ENCODE data around the gene NAPSA. TPM values are rescaled to one million over a fixed set of nuclear protein-coding genes. Genes with fewer than 3 reads are reported as not detected.

NAPSA gene
- total and polyA plus RNA-seq, 2 of the 8 experiments (the other 6 are each of a cell fraction or from before 2014, with no cell fraction given): 0.71 to 0.73 TPM

- H3K27ac ChIP-seq (ENCODE audit: low read depth, low read length): no peak overlapping the region
- no peak overlapping the region for H3K56ac ChIP-seq (replicated peaks; ENCODE audit: insufficient read length, low read depth, low read length)
- no peaks in the 10 kb centered on the region for H3K9me3 ChIP-seq (ENCODE audit: insufficient read depth in 2 of 2, low read depth in 1 of 2, low read length in 1 of 2)
- H4K91ac ChIP-seq (replicated peaks; ENCODE audit: insufficient read length, low read length): no peak overlapping the region
- H4K20me1 ChIP-seq (replicated peaks in 1 of 2; ENCODE audit: control insufficient read depth in 1 of 2, insufficient read depth in 2 of 2, low read length in 2 of 2): peaks cover 0 to 6% of the 10 kb centered on the region in 2 experiments
- no peaks in the 10 kb centered on the region for H3K23me2 ChIP-seq (ENCODE audit: low read depth, low read length)
- H2BK20ac ChIP-seq (ENCODE audit: low read length): no peak overlapping the region
- H3K18ac ChIP-seq (ENCODE audit: extremely low read depth, low read length): no peak overlapping the region
- H2BK15ac ChIP-seq (ENCODE audit: low read length): no peak overlapping the region
- H2AK5ac ChIP-seq (ENCODE audit: low read depth, low read length): no peak overlapping the region
- ChIA-PET POLR2A (ENCODE audit: partially characterized antibody) (interaction anchor here (1.0 to 2.1 kb wide), 5 partner anchors 10 to 54 kb away, joined by 3 to 9 read pairs (median 3); partner anchors contain the start of gene POLD1), CTCF (ENCODE audit: partially characterized antibody) (interaction anchor here (0.6 to 2.5 kb wide), 9 partner anchors 11 to 301 kb away, joined by 3 to 13 read pairs (median 4); partner anchors contain the start of gene NR1H2)
- no peak for TF ChIP-seq EP300 (IDR thresholded peaks at IDR 0.05; ENCODE audit: borderline replicate concordance in 1 of 2, low read depth in 2 of 2, low read length in 2 of 2)
- no peak for TF ChIP-seq RXRA (IDR thresholded peaks at IDR 0.05; ENCODE audit: insufficient read depth, low read depth, low read length)
- no peak for TF ChIP-seq ASH2L (IDR thresholded peaks at IDR 0.05; ENCODE audit: low read length)
- no peak for TF ChIP-seq NANOG (IDR thresholded peaks at IDR 0.05; ENCODE audit: insufficient read depth, low read depth, low read length, poor library complexity, severe bottlenecking)
- no peak overlapping the region for H3K14ac ChIP-seq (ENCODE audit: insufficient read length)
- no peaks in the 10 kb centered on the region for H3K79me2 ChIP-seq (ENCODE audit: control insufficient read depth in 1 of 2, insufficient read depth in 2 of 2, low read length in 2 of 2)
- H3K9ac ChIP-seq (replicated peaks in 1 of 4; ENCODE audit: extremely low read depth in 1 of 4, low read depth in 3 of 4, low read length in 3 of 4): no peak overlapping the region
- H2AFZ ChIP-seq (ENCODE audit: low read length): no peak overlapping the region
- no peak overlapping the region for H3K23ac ChIP-seq (ENCODE audit: insufficient read length)
- no peak overlapping the region for H2BK120ac ChIP-seq (replicated peaks; ENCODE audit: low read depth, low read length)
- H3K4me3 ChIP-seq (ENCODE audit: extremely low read depth in 1 of 4, insufficient read depth in 2 of 4, low read depth in 3 of 4, low read length in 4 of 4): no peak overlapping the region
- peaks cover 16 to 43% (median 26%) of the 10 kb centered on the region in 4 experiments; a peak in 7 of 8 replicates for H3K36me3 ChIP-seq (ENCODE audit: control insufficient read depth in 2 of 4, insufficient read depth in 4 of 4, low read length in 3 of 4)
- H3K79me1 ChIP-seq (ENCODE audit: low read depth, low read length): no peaks in the 10 kb centered on the region
- WGBS, 2 experiments (ENCODE audit: extremely low coverage in 1 of 2, insufficient coverage in 1 of 2, insufficient read length in 1 of 2, insufficient replicate concordance in 2 of 2, low coverage in 1 of 2, low lambda C conversion rate in 2 of 2, missing lambda C conversion rate in 1 of 2): 92% methylated on average over 10 of the region's 10 CpGs; no CpG with 5 or more reads in 1 of the 2 experiments
- H4K8ac ChIP-seq (ENCODE audit: extremely low read depth, insufficient read depth, low read length): no peak overlapping the region
- H3K4me2 ChIP-seq (ENCODE audit: insufficient read depth in 1 of 2, low read depth in 2 of 2, low read length in 2 of 2): no peak overlapping the region
- DNase-seq (ENCODE audit: low read depth in 1 of 2, low spot score in 2 of 2) (no peak), FAIRE-seq (no peak)
- H3K4ac ChIP-seq (replicated peaks; ENCODE audit: insufficient read length, low read depth, low read length): no peak overlapping the region
- H4K5ac ChIP-seq (ENCODE audit: insufficient read length, low read depth, low read length): no peak overlapping the region
- no peak overlapping the region for H2BK12ac ChIP-seq (ENCODE audit: low read depth, low read length)
- H2BK5ac ChIP-seq (ENCODE audit: low read depth, low read length): no peak overlapping the region
- no peaks in the 10 kb centered on the region for H3K27me3 ChIP-seq (replicated peaks in 1 of 4; ENCODE audit: control insufficient read depth in 3 of 4, extremely low read depth in 1 of 4, insufficient read depth in 3 of 4, low read length in 3 of 4)
- H3K4me1 ChIP-seq (replicated peaks in 1 of 4; ENCODE audit: control insufficient read depth in 3 of 4, insufficient read depth in 4 of 4, low read length in 3 of 4): 0 out of 7 replicates have a peak, but pooled peaks cover 0 to 2% (median 0%) of the 10 kb centered on the region in 4 experiments
These were observed 44.7 kb upstream of the NAPSA start for GRCh38 chr19:50410109-50410508.

Data from H1 (cell line).